Pancreas (tissue), 10 donors: ENCODE data around the gene OPCML. TPM values are rescaled to one million over a fixed set of nuclear protein-coding genes. Genes with fewer than 3 reads are reported as not detected.

ENCODE experiments used
- ATAC-seq, 4 donors: fragments of 200-7000 bp; cut with Tn5 transposase; one replicate each; pipeline versions ENCODE4 v1.8.0 to v1.9.1; 2020; ENCODE audit warnings: mild to moderate bottlenecking in 4 of 4, moderate library complexity in 4 of 4
- DNase-seq, 6 donors: peaks; one replicate each; pipeline ENCODE4 v3.0.0-alpha.2; 2020
- FAIRE-seq: peaks from 2 replicates; lab custom pipeline; 2012; peaks lifted over from hg19 to GRCh38; lab: Jason Lieb, UNC
- H3K27ac ChIP-seq, 4 donors: fragments of 200-600 bp; sonication (generic); 1 replicate in 3 of 4; 2 replicates in 1 of 4; pipeline versions ENCODE4 v1.5.0 to v1.8.0; 2020
- H3K27me3 ChIP-seq, 4 donors: fragments of 200-600 bp; one replicate each; pipeline ENCODE4 v1.8.0; 2021
- H3K36me3 ChIP-seq, 3 donors: fragments of 200-600 bp; sonication (generic) in 1 of 3; one replicate each; pipeline versions ENCODE4 v1.5.0 to v1.8.0; 2020 to 2021
- H3K4me1 ChIP-seq, 3 donors: fragments of 200-600 bp; one replicate each; pipeline ENCODE4 v1.8.0; 2021
- H3K4me3 ChIP-seq, 4 donors: fragments of 200-600 bp; sonication (generic) in 2 of 4; one replicate each; pipeline versions ENCODE4 v1.5.0 to v1.8.0; 2020 to 2021
- H3K9me3 ChIP-seq, 4 donors: fragments of 200-600 bp; one replicate each; pipeline ENCODE4 v1.8.0; 2021
- WGBS, 2 donors: extraction: QIAGEN DNeasy Blood & Tissue Kit; methylation state at CpG; one replicate each; pipeline ENCODE4 v1.1.7; 2013; 5-methylcytosine and 5-hydroxymethylcytosine counted together
- intact Hi-C, 3 donors: fragments of 100-400 bp; cut with DNase I; formaldehyde crosslinking; loops; one replicate each; pipeline versions ENCODE4 v1.11.1 to v1.14.2; 2022
- polyA plus RNA-seq, 2 donors: library from polyadenylated mRNA; stranded (reverse); fragments of 200-250 nt; gene quantifications; one replicate each; pipeline ENCODE4 v1.2.3, GENCODE V29; 2013
- total RNA-seq, 6 donors: library from RNA; stranded (reverse); fragmentation: NEBNext Ultra II Directional in 4 of 6; extraction: Animal tissue kit (Norgen Biotek cat#: 25700) in 4 of 6; gene quantifications; one replicate each; pipeline versions ENCODE4 v1.2.1 to v1.2.4, GENCODE V29; 2021 to 2023
- TF ChIP-seq, protein P1 (sequence below), 4 donors: fragments of 200-600 bp; sonication (generic) in 3 of 4; IDR thresholded peaks; one replicate each; pipeline versions ENCODE4 v1.5.0 to v1.8.0; 2021; ENCODE audit warnings: antibody characterized with exemption in 4 of 4
- donor health status: healthy with polysubstance abuse.
- donor health status: DM: no; HTN: no; CAD: no; lungs with moderate emphysema.
- donor health status: DM: no; HTN: no; CAD: no.
- donor health status: control.
- donor health status: control.
- donor health status: Bipolar disorder and iron deficiency.
- donor health status: DM: yes; HTN: yes; CAD: no.
- donor health status: DM: no; HTN: no; CAD: no.
- donor health status: DM: no; HTN: no; CAD: no.
- donor health status: DM: yes; HTN: yes; CAD: no.

OPCML gene
- total and polyA plus RNA-seq, 8 donors: 0.05 to 0.31 (median 0.19) TPM

DNA sequence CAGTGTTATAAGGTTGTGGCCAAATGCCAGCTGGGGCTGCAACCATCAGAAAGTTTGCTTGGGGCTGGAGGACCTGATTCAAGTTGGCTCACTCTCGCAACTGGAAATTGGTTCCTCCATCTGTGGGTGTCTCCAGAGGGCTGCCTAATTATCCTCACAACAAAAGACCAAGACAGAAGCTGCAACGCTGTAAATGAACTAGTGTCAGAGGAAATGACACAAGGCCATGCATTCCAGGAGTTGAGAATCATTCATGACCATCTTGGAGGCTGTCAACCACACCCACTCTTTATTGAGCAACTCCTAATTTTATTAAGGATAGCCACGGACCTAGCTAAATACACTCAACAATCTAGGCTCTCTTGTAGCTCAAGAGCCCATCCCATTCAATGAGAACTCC lies 1060.8 kb downstream of the OPCML start:
- Histone ChIP-seq H3K27ac (no peak overlapping the region), H3K4me3 (no peak overlapping the region), H3K4me1 (no peaks in the 10 kb centered on the region), H3K36me3 (no peaks in the 10 kb centered on the region), H3K27me3 (no peaks in the 10 kb centered on the region), H3K9me3 (no peaks in the 10 kb centered on the region)
- ATAC-seq (peak in 1 of 4 donors; percentile 34), DNase-seq (no peak), FAIRE-seq (no peak)
- intact Hi-C loops: no loop called here
- TF ChIP-seq, protein P1, sequence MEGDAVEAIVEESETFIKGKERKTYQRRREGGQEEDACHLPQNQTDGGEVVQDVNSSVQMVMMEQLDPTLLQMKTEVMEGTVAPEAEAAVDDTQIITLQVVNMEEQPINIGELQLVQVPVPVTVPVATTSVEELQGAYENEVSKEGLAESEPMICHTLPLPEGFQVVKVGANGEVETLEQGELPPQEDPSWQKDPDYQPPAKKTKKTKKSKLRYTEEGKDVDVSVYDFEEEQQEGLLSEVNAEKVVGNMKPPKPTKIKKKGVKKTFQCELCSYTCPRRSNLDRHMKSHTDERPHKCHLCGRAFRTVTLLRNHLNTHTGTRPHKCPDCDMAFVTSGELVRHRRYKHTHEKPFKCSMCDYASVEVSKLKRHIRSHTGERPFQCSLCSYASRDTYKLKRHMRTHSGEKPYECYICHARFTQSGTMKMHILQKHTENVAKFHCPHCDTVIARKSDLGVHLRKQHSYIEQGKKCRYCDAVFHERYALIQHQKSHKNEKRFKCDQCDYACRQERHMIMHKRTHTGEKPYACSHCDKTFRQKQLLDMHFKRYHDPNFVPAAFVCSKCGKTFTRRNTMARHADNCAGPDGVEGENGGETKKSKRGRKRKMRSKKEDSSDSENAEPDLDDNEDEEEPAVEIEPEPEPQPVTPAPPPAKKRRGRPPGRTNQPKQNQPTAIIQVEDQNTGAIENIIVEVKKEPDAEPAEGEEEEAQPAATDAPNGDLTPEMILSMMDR (IDR thresholded peaks at IDR 0.05): no peak
- WGBS, 2 donors: 47 to 62% methylated on average over 3 of the region's 3 CpGs

DNA sequence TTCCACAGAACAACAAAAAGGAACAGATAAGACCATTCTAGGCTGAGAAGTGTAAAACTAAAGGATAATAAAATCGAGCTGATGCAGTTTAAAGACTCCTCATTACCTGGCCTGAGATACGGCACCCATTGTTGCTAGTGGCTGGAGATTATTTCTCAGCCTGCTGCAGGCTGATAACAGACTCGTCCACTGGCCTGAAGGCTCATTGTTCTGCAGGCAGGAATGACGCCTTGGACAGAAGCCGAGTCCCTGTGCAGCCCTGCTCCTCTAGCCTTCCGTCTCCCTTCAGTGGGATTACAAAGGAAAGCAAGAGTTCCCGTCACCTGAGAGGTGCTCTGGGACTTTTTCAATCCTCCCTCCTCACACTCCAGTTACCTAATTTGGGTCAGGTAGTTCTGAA lies 1065.3 kb downstream of the OPCML start:
- Histone ChIP-seq H3K27me3 (no peaks in the 10 kb centered on the region), H3K4me1 (no peaks in the 10 kb centered on the region), H3K36me3 (no peaks in the 10 kb centered on the region), H3K4me3 (no peak overlapping the region), H3K27ac (no peak overlapping the region), H3K9me3 (no peaks in the 10 kb centered on the region)
- no peak for DNase-seq
- ATAC-seq: no peak
- WGBS, 2 donors: 20 to 32% methylated on average over 7 of the region's 7 CpGs
- TF ChIP-seq, protein P1 (IDR thresholded peaks at IDR 0.05): no peak
- FAIRE-seq: no peak
- intact Hi-C loops: no loop called here

GRCh38 chr11:132464939-132465338 lies 1067.4 kb downstream of the OPCML start:
- Histone ChIP-seq H3K27me3 (no peaks in the 10 kb centered on the region), H3K4me1 (no peaks in the 10 kb centered on the region), H3K27ac (no peak overlapping the region), H3K4me3 (no peak overlapping the region), H3K9me3 (no peaks in the 10 kb centered on the region), H3K36me3 (no peaks in the 10 kb centered on the region)
- DNase-seq (no peak), ATAC-seq (no peak), FAIRE-seq (no peak)
- 52 to 62% methylated on average over 3 of the region's 3 CpGs for WGBS, 2 donors
- TF ChIP-seq, protein P1 (IDR thresholded peaks at IDR 0.05): no peak
- intact Hi-C loops: no loop called here

GRCh38 chr11:132464003-132464342 lies 1068.3 kb downstream of the OPCML start:
- DNase-seq (no peak), ATAC-seq (no peak), FAIRE-seq (no peak)
- Histone ChIP-seq H3K4me3 (no peak overlapping the region), H3K36me3 (no peaks in the 10 kb centered on the region), H3K9me3 (no peaks in the 10 kb centered on the region), H3K27ac (no peak overlapping the region), H3K4me1 (no peaks in the 10 kb centered on the region), H3K27me3 (no peaks in the 10 kb centered on the region)
- TF ChIP-seq, protein P1 (IDR thresholded peaks at IDR 0.05): no peak
- intact Hi-C loops: no loop called here
- WGBS, 2 donors: 87 to 96% methylated on average over 1 of the region's 1 CpG

DNA sequence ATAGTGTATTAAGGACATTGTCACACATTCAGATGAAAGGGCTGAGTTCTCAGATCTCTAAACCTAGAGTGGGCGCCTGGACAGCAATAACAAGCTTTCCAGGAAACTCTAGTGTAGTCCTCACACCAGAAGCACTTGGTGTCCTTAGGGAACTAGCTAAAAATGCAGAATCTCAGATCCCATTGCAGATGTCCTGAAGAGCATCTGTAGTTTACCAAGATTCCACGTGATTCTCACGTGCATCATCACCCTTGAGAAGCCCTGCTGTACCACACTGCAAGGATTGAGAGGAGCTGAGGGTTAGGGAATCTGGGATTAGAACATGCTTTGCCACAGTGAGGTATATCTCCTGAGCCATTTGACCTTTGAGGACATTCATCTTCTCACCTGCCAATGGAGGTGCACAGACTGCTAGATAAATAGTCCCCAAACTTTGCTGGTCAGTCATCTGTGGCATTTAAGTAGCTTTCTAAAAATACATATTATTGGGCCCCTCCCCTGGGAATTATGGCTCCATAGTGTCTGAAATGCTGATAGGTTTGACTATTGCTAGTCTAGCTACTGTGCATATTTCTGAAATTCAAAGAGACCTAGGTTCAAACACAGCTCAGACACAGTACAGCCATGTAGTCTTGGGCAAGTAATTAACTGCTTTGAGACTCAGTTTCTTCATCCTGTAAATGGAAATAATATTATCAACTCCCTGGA lies 1068.9 kb downstream of the OPCML start:
- 58 to 63% methylated on average over 3 of the region's 3 CpGs for WGBS, 2 donors
- no peaks in the 10 kb centered on the region for H3K4me1 ChIP-seq
- intact Hi-C loops: no loop called here
- ATAC-seq: no peak
- H3K4me3 ChIP-seq: no peak overlapping the region
- TF ChIP-seq, protein P1 (IDR thresholded peaks at IDR 0.05): no peak
- no peak for FAIRE-seq
- no peak overlapping the region for H3K27ac ChIP-seq
- H3K36me3 ChIP-seq: no peaks in the 10 kb centered on the region
- no peak for DNase-seq
- no peaks in the 10 kb centered on the region for H3K9me3 ChIP-seq
- H3K27me3 ChIP-seq: no peaks in the 10 kb centered on the region
